Activated T-helper 9 cell treated with anti-CD3 and anti-CD28 coated beads, Interleukin-2, amount 50 U/mL, for 16 hours (primary cell): ENCODE results near the gene SBSN.
A peak's percentile ranks its signal among the peaks of the same experiment; 100 is the strongest.

Experiments used
- DNase-seq: peaks from one replicate; pipeline ENCODE4 v3.0.0-alpha.2; 2020; ENCODE audit warnings: low read depth

Gene SBSN

DNA sequence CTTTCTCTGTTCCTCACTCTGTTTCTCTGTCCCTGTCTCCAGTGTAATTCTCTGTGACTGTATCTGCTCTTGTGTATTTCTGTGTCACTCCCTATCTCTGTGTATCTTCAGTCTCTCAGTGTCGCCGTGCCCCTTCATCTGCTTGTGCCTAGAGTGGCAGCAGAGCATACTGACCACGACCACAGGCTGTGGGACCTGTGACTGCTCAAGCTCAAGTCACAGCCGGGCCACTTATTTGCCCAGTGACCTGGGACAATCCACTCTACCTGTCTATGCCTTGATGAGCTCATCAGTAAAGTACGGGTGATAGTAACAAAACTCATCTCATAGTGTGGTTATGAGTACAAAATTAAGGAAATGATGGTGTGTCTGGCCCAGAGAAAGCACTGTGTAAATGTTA, 26.0 kb upstream of the SBSN start:
- no peak for DNase-seq

DNA sequence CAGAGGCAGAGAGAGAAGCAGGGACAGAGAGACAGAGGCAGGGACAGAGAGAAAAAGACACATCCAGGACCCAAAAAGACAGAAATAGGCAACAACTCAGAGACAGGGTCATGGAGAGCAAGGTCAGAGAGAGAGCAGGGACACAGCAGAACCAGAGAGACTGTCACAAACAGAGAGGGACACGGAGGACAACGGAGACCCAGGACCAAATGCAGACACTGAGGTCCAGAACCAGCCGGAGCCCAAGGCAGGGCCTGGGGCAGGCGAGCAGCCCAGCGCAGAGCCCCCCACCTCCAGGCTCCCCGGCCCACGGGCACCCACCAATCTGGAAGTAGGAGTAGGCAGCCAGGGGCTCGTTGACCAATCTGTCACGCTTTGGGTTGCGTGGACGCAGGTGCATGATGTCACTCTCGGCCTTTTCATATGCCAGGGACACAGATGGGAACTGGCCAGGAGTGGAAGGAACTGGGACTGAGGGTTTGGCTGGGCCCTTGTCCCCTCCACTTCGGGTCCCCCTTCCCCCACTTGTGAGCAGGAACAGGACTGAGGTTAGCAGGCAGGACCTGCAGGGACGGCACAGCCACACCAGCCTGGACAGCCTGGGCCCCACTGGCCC, 25.4 kb upstream of the SBSN start:
- DNase-seq, result no peak

DNA sequence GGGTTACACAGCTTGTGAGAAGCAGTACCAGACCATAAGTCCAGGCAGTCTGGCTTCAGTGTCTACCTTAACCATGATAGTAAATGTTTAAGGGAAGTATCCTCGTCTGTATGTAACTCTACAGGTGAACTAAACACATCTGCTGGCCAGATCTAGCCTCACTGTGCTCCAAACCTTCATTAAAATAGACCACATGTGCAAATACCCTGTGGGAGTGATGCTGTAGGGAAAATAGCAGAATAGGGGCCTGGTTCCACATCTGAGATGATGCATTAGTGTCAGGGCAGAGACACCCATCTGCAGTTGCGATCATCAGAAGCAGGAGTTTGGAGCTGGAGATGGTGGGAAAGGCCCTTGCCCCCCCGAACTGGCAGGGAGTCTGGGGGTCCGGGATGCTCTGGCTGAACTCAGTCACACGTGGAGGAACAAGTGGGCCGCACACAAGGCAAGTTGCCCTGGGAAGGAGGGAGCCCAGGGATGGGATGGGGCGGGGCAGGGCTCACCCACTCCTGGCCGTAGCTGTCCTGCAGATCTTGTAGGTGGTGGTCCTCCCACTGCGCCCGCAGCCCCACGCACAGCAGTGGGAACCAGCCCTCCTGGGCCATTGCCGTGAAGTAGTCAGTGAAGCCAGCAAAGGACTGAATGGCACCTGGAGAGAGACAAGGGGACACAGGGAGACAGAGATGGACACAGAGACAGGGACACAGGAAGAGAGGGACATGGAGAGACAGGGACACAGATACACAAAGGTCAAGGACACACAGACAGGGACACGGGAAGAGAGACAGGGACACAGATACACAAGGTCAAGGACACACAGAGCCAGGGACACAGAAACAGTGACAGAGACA, 24.6 kb upstream of the SBSN start:
- no peak for DNase-seq

DNA sequence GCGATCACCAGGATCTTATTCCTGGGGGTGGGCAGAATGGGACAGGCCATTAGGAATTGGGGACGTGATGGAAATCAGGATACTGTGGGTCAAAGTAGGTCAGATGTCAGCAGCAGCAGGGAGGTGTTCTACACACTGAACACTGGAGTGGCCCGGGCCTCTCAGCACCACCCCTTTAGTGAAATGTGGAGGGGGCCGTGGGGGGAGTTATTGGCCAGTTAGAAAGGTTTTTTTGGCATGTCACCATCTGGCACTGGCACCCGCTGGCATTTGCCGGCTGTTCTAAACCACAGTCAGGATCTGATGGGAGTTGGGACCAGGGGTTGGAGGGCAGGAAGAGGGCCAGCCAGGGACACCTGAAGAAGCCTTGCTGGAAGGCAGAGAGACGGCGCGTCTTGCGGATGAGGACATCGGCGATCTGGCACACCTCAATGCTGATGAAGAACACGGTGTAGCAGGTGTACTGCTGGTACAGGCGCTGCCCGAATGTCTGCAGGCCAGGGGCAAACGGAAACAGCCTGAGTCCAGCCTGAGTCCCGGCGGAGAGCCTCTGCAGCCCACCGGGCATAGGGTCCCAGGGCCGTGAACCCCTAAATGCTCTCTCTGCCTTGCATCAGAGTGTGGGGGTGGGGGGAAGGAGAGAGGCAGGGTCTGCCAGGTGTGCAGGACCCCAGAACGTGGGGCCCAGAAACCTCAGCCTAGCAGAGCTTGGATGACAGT, 23.1 kb upstream of the SBSN start:
- DNase-seq, result no peak

DNA sequence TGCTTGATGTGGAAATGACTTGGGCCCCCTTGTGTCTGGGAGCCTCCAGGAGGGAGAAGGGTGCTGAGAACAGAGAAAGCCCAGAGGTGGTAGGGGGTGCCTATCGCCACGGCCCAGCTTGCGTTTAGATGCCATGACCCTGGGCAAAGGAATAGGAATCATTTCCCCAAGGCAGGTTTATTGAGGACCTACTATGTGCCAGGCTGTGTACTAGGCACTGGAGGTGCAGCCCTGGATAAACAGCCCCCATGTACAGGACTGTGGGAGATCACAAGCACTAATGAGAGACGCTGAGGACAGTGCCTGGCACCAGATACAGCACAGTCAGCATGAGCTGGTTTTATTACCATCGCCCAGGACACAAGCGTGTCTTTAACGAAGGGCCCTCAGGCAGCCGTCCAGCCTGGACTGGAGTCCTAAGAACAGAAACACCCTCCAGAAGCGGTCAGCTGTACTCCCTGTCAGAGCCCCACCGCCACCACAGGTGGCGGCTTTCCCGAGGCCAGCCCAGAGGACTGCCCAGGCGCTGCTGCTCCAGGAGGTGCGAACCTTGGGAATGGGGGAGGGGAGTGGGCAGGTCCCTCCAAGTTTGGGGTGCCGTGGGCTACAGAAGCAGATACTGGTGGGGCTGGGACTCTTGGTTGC, 21.9 kb upstream of the SBSN start:
- no peak for DNase-seq

DNA sequence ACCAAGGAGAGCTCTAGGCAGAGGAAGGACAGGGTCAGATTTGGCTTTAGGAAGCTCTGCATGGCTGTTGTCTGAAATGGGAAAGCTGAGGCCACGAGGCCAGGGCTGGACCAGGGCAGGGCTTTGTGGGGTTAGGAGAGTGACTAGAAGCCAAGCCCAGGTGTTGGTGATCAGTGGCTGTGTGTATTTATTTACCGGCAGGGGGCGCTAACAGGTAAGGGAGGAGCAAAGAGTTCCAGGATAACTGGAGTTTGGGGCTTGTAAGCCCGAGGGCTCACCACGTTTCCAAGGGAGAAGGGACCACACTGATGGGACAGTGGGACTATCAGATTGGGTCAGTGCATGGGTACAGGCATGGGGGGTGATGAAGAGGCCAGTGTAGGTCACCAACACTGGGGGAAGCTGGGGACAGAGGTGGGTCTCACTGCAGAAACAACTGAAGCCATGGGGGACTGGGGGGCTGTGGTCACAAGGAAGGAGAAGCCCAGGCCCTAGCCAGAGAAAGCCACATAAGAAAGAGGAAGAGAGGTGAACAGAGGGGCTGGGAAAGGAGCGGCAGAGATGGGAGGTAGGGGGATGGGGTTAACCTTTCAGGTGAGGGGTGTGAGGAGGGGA, 21.2 kb upstream of the SBSN start:
- DNase-seq, result peak; percentile 34

DNA sequence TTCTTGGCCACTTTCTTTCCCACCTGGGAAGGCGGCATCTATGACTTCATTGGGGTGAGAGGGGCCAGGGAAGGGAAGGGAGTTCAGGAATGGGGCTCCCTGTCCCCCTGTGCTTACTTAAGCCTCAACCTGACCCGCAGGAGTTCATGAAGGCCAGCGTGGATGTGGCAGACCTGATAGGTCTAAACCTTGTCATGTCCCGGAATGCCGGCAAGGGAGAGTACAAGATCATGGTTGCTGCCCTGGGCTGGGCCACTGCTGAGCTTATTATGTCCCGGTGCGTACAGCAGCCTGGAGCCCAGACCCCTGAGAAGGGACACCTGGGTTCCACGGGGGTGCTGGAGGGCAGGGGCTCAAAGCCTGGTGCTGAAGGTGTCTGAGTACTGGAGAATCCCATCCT, 18.4 kb upstream of the SBSN start:
- DNase-seq, result no peak

DNA sequence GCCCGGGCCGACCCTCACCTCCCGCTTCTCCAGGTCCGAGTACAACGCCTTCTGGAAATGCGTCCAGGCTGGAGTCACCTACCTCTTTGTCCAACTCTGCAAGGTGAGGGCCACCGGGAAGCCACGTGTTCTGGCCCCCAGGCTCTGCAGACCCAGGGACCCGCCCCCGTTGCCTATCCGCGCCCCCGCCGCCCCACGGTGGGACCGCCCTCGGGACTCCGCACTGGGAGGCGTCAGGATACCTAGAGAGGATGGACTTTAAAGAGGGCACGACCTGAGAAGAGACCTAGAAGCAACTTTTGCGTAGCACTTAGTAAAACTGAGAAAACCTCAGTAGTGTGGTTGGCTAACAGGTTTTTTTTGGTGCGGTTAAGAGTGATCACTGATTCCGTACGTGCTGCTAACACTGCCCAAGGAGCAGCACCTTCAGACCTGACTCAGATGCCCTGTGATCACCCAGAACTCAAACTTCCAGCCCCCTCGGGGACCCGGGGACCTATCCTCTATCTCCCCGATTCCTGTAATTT, 17.8 kb upstream of the SBSN start:
- peak; percentile 44 for DNase-seq

DNA sequence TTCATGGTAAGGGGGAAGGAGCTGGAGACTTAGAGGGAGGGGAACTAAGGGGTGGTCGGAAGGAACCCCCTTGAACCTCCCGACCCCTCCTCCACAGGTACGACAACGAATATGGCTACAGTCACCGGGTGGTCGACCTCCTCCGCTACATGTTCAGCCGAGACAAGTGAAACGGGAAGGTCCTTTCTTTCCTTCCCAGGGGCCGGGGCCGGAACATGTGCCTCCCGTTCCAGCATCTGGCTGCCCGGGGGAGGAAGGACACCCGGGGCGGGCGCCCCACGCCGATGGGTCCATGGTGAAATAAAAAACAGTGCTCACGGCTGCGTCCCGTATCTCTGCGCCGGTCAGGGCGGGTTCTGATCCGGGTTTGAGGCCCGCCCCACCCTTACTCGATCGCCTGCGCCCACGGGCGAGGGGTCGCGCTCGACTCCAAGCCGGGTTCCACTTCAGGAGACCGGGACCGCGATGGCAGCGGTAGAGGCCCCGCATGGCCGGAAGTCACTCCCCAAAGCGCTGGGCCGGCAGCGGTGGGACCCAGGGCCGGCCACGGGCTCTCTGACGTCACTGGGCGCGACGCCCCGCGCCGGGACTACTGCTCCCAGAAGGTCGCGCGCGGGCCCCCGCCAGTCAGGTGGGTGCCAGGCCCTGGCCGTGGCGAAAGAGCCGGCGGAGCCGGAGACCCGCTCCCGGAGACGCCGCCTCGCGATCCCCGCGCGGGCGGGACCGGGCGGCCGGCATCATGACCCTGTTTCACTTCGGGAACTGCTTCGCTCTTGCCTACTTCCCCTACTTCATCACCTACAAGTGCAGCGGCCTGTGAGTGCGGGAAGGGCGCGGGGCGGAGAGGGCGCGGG, 17.1 kb upstream of the SBSN start, which contains the start of gene TMEM147:
TMEM147 (plus strand) TSS at position 626 of the 854 bp plus-strand sequence; CDS start at position 740, 114 bp downstream.
- DNase-seq, result peak; percentile 70

DNA sequence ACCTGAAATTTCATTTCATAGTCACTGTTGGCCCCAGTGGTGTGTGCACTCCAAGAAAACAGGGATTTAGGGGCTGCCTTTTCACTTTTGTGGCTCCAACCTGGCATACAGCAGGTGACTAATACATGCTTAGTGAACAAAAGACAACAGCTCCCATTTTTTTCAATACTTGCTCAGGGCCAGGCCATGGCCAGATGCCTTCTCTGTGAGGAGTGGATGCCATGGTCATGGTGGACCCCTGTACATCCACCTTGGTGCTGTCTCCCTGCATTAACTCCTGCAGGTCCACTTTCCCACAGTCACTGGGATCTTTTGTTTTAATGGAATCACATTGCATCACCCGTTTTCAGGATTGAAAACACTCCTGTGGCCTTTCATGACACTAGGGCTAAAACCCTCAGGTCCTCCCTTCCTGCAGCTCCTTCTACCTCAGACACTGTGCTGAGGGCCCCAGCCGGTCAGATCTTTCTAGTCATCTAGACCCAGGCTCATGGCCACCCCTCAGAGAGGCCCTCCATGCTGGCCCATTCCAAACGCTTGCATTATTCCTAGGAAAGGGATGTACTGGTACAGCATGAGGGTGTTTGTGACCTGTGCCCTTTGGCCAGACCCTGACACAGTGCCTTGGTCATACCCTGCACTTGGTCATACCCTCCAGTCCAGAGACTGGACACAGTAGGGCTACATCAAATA, 16.1 kb upstream of the SBSN start:
- no peak for DNase-seq

DNA sequence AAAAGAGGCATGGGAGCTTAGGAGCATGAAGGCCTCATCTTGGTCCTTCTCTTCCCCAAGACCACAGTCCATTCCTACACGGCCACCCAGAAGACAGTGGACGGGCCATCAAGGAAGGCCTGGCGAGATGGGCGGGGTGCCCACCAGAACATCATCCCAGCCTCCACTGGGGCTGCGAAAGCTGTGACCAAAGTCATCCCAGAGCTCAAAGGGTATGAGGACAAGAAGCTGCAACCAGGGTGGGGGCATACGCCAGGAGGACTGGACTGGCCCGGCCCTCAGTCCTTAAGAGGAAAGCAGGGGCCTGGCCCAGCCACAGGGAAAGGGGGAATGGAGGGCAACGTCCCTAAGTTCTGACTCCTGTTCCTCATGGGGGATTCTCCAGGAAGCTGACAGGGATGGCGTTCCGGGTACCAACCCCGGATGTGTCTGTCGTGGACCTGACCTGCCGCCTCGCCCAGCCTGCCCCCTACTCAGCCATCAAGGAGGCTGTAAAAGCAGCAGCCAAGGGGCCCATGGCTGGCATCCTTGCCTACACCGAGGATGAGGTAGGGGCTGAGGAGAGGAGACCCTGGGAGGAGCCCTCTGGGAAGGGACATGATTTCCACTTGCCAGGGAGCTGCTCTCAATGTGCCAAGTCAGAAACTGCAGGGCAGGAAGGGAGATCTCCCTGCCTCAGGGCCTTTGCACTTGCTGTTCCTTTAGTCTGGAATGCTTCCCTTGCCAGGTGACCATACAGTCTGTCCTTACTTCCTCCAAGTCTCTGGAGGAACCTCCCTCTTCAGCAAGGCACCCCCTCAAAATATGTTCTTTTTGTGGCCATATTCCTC, 15.4 kb upstream of the SBSN start:
- no peak for DNase-seq

DNA sequence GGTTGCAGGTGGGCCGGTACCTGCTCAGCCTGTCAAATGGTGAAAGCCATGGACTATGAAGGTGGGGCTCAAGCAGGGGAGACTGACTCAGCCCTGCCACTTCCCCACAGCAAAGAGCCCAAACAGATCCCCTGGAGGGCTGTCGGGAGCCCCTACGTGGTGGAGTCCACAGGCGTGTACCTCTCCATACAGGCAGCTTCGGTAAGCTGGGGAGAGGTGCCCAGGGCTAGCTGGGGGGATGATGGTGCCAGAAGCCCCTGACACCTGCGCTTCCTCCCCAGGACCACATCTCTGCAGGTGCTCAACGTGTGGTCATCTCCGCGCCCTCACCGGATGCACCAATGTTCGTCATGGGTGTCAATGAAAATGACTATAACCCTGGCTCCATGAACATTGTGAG, 14.1 kb upstream of the SBSN start:
- DNase-seq, result no peak

DNA sequence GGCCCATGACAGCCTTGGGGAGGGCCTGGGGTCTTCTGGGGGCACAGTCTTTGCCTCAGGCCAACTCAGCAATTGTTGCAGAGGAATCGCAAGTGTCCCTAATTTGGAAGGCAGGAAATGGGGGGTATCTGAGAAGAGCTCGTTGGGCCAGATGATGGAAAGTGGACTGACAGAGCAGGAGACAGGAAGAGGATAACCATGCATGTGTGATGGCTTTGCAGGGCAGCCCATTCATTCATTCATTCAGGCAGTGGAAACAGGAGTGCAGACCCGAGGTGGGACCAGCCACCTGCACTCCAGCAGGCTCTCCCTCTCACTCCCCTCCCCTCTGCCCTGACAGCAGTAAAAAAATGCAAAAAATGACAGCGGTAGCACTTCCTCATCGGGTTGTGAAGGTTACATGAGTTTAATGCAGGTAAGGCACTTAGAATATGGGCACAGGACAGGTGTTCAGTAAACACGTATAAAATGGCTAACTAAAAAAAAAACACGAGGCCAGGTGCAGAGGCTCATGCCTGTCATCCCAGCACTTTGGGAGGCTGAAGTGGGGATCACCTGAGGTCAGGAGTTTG, 12.3 kb upstream of the SBSN start:
- no peak for DNase-seq

DNA sequence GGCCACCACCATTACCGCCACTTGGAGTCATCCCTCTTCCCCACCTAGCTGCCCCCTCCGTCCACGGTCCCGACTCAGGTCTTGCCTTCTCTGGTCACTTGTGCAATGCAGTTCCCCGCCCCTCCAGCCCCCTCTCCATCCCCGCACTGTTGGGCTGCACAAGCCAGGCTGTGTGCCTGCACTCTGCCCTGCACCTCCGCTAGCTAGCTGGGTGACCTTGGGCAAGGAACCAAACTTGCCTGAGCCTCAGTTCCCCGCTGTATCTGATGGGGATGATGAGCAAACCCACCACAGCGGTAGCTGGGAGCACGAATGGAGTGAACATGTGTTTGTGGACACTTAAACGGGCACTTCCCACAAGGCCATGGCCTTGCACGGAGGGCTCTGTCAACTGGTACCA, 11.7 kb upstream of the SBSN start:
- DNase-seq, result no peak

DNA sequence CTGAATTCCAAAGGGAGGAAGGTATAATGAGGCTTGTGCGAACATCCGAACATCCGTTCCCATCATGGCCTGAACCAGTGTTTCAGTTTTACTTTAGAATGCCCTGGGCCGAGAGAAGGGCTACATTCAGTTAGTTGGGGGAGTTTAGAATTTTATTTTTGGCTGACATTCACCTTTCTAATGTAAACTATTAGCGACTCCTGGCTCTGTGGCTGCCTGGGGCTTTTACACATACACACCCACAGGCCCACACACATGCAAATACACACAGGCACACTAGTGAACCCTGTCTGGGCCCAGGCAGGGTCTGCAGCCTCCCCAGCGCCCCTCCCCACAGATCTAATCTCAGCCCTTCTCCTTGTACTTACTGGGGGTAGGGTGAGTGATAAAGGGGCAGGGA, 11.2 kb upstream of the SBSN start:
- DNase-seq, result no peak

DNA sequence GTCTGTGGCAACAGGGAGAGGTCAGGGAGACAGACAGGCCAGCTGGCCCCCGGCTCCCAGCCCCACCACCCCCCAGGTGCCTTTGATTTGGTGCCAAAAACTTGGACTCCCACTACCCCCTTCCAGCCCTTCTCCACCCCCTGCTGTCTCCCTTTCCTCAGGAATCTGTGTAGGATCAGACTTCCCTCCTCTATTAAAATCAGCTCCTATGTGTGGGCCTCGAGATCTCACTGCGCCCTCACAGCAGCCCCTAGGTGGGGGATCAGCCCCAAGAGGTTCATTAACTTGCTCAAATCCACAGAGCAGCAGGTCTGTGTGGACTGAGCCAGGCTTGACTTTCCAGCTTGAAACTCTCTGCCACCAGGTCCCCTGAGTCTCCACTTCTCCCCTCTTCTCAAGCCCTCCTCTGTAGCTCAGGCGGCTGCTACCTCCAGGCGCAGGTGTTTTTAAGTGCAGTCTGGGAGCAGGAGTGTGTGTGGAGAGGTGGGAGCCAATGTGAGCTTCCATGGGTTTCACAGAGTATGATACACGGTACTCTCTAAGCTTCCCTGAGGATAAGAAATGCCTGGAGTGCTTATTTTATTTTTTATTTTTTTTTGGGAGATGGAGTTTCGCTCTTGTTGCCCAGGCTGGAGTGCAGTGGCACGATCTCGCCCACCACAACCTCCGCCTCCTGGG, 6.8 kb upstream of the SBSN start:
- DNase-seq, result no peak

DNA sequence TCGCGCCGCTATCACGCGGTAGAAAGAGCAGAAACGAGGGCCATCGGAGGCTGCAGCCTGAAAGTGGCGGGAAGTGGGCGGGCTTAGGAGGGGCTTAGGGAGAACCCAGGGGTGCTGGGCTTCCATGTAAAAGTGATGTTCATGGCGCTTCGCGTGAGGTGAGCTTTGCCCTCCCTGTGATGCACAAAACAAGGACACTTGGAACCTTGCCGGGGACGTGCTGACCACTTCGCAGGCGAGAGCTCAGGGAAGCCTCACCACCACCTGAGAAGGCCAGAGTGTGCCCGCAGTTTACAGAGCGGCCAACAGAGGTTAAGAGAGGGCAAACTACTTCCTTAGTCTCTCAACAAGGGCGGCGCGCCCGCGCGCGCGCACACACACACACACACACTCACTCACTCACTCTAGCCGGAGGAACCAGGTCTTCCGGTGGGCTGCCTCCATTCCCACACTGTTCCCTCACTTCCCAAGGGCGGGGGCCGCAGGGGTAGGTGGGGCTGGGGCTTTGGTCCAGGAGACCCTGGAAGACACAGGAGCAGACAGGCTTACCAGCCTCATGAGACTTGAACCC, 5.8 kb upstream of the SBSN start:
- DNase-seq, result no peak

DNA sequence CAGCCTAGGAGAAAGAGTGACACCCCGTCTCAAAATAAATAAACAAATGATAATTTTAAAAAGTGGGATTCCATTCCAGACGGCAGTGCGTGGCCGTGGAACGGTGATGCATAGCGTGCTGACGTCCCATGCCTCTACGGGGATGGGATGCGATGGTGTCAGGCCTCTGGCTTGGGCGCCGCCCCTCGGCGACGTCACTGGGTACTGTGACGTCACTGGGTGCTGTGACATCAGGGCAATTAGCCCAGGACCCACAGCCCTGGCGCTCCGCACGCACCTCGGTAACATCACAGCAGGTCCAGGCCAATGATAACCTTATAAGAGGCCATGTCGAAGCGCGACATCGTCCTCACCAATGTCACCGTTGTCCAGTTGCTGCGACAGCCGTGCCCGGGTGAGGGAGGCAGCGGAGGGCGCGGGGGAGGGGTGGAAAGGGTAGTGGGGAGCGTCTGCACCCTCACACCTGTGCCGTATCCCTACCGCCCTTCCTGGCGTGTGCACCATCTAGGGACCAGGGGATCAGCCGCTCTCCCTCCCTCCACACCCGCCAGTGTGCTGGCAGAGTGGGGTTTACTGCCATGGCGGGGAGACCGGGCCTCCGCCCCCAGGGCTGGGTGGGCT, 5.2 kb upstream of the SBSN start, which contains the start of gene GAPDHS:
GAPDHS (plus strand) TSS at position 256 of the 621 bp plus-strand sequence; CDS start at position 328, 72 bp downstream.
- no peak for DNase-seq
